Activated CD8-positive, alpha-beta memory T cell treated with anti-CD3 and anti-CD28 coated beads, Interleukin-2, amount 50 U/mL, for 4 hours (primary cell): Measurements from ENCODE around the gene MPPED1.

Experiments
- DNase-seq: peaks from one replicate; pipeline ENCODE4 v3.0.0-alpha.2; 2020

The MPPED1 gene

GRCh38 chr22:43550024-43550620, 138.3 kb downstream of the MPPED1 start:
- no peak for DNase-seq

GRCh38 chr22:43550672-43551071, 138.9 kb downstream of the MPPED1 start:
- no peak for DNase-seq

GRCh38 chr22:43553451-43554258, 141.8 kb downstream of the MPPED1 start:
- no peak for DNase-seq

GRCh38 chr22:43554259-43554636, 142.4 kb downstream of the MPPED1 start:
- DNase-seq, result no peak

GRCh38 chr22:43554694-43555365, 143.0 kb downstream of the MPPED1 start:
- no peak for DNase-seq

GRCh38 chr22:43555561-43556515, 144.0 kb downstream of the MPPED1 start:
- no peak for DNase-seq
